ENCODE results near the gene CCR5AS. TPM values are rescaled to one million over a fixed set of nuclear protein-coding genes. Genes with fewer than 3 reads are reported as not detected.

Gene CCR5AS

DNA sequence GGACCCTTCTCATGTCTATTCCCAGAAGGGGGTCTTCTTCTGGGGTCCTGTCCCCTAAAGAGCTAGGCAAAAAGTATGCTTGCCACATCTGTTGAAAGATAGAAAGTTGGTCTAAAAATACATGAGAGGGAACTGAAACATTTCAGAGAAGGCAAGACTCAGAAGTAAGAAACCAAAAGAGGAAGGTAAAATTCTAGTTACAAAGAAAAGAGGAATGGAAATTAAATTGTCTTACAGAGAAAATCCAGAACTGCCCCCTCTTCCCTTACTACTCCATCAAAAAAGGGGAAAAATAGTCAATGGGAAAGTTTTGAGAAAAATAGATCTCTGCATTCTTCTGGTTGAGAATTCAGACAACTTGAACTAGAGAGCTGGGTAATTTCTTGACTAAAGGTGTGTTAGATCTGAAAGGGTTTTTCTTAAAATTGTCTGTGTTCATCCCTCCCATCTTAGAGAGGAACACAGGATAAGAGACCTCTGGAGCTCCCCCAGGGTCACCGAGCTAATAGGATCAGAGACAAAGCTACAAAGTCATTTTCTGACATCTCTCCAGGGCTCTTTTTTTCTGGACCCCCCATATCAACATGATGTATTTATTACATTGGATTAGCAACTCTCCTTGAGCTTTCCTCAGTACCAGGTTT is 85.3 kb downstream of the CCR5AS start:
- DNase-seq (ENCODE audit: low spot score), result no peak
- no peak for ATAC-seq

DNA sequence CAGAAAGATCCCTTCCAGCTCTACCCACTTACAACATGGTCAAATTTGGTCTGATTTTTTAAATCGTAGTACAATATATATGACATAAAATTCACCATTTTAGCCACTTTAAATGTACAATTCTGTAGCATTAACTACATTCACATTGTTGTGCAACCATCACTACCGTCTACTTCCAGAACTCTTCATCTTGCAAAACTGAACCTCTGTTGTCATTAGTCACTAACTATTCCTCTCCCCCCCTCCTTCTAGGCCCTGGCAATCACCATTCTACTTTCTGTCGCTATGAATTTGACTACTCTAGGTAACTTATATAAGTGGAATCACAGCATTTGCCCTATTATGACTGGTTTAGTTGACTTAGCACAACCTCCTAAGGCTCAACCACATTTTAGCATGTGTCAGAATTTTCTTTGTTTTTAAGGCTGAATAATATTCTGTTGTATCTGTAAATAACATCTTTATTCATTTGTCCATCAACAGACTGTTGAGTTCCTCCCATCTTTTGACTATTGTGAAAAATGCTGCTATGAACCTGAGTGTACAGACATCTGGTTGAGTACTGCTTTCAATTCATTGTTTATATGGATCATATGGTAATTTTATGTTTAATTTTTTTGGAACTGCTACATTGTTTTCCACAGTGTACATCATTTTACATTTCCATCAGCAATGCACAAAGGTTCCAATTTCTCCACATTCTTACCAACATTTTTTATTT is 88.5 kb downstream of the CCR5AS start:
- no peak for ATAC-seq

DNA sequence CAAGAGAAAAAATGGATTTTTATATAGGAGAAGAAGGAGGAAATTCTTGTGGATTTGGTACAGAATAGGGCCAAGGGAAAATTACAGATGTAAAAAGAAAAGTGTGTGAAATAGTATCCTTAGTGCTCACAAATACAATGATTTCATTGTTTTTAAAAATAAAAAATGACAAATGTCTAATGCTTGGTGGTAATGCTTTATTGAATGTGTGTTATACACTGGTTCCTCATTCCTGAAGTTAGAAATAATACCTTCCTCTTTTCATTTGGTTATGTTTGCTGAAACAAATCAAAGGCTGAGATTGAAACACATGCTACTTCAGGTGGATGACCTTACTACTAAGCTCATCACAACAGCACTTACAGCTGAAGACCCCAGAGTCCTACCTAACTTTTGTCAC is 90.7 kb downstream of the CCR5AS start:
- no peak for DNase-seq (ENCODE audit: low spot score)
- ATAC-seq, result no peak

More for the DNA sequence above, 88.5 kb downstream of the CCR5AS start:
- no peak for DNase-seq (ENCODE audit: low spot score)

DNA sequence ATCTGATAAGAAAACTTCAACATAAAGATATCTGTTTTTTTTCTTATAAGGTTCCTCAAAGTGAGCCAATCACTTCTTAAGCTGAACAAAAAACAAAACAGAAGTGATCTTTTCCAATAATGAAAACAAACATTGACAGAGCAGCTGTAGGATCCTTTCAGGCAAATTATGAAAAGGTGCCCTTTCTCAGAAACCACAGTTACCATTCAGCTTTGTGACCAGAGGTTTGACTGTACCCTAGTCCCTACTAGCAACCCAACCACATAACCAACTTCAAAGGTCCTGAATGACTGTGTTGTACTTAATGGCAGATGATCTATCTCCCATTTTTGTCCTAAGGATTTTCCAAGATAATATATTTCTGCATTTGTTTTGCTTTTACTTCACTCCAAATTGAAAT is 92.3 kb downstream of the CCR5AS start:
- DNase-seq (ENCODE audit: low spot score) (no peak), ATAC-seq (no peak)

Other genes starting within 250 kb of the CCR5AS start
- gene CCR1, start 198.8 kb downstream of the CCR5AS start, total RNA-seq, result 2.3 TPM
- gene CCR3, start 164.6 kb downstream of the CCR5AS start, total RNA-seq, result not detected
- gene CCR2, start 53.0 kb downstream of the CCR5AS start, total RNA-seq, result 0.33 TPM
- 0.08 TPM for gene CCR5, start 36.1 kb downstream of the CCR5AS start, total RNA-seq
- 0.55 TPM for gene CCRL2, start 193 bp upstream of the CCR5AS start, total RNA-seq
- 1.7 TPM for gene LTF, start 57.8 kb upstream of the CCR5AS start, total RNA-seq
- gene RTP3, start 90.9 kb upstream of the CCR5AS start, total RNA-seq, result 28.6 TPM
- gene LRRC2, start 159.2 kb upstream of the CCR5AS start, total RNA-seq, result 7.4 TPM
- gene FAM240A, start 205.5 kb upstream of the CCR5AS start, total RNA-seq, result not detected